Bronchial epithelial cell (primary cell): Measurements from ENCODE around the gene OPCML. TPM values are rescaled to one million over a fixed set of nuclear protein-coding genes. Genes with fewer than 3 reads are reported as not detected.

Source experiments
- DNase-seq: peaks from one replicate; pipeline ENCODE4 v3.0.0-alpha.2; 2010; ENCODE audit warnings: low read depth
- FAIRE-seq: peaks from 2 replicates; lab custom pipeline; 2011; peaks lifted over from hg19 to GRCh38; lab: Jason Lieb, UNC
- H3K27me3 ChIP-seq: 2 replicates; pipeline ENCODE4 v1.5.1; 2011; ENCODE audit warnings: low read length; ENCODE audit not compliant: control insufficient read depth, insufficient read depth
- H3K36me3 ChIP-seq: 2 replicates; pipeline ENCODE4 v1.5.1; 2011; ENCODE audit warnings: low read length; ENCODE audit not compliant: control insufficient read depth, insufficient read depth
- H3K4me3 ChIP-seq: 2 replicates; pipeline ENCODE4 v1.5.1; 2011; ENCODE audit warnings: mild to moderate bottlenecking, low read depth, low read length, control low read depth
- total RNA-seq: library from RNA; depleted of rRNA; stranded (reverse); fragments of >200 nt; gene quantifications from 2 replicates; pipeline ENCODE4 v1.2.1, GENCODE V29; 2014
- TF ChIP-seq, protein P1 (sequence below): IDR thresholded peaks from 2 replicates; pipeline ENCODE4 v1.5.1; 2011; ENCODE audit warnings: mild to moderate bottlenecking, moderate library complexity, low read length, control low read depth, inconsistent platforms; ENCODE audit not compliant: insufficient read depth, severe bottlenecking

The OPCML gene
- total RNA-seq, 1 donor from 2014 or later = not detected

DNA sequence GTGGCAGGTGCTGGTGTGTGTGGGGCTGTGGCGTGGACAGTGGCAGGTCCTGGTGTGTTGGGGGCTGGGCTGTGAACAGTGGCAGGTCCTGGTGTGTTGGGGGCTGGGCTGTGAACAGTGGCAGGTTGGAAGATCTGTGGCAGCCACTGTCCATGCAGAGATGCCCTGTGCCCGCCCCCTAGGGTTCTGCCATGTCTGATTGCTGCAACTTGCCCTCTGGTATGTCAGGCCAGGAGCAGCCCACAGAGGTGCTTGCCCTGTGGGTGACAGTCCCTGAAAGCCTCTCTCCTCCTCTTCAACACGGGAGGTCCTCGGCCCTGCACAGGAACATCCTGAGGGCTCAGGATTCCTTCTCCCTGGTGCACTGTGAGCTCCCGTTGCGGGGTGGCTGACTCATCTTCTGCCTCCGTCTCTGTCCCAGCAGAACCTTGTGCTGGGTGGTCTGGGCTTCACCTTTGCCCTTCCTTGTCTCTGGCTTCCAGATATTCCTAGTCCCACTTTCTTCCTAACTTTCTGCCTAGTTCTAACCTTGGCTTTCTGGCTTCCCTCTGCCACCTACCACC, 13.5 kb downstream of the OPCML start:
- Histone ChIP-seq H3K27me3 (no peaks in the 10 kb centered on the region), H3K36me3 (no peaks in the 10 kb centered on the region), H3K4me3 (no peak overlapping the region)
- TF ChIP-seq, protein P1, sequence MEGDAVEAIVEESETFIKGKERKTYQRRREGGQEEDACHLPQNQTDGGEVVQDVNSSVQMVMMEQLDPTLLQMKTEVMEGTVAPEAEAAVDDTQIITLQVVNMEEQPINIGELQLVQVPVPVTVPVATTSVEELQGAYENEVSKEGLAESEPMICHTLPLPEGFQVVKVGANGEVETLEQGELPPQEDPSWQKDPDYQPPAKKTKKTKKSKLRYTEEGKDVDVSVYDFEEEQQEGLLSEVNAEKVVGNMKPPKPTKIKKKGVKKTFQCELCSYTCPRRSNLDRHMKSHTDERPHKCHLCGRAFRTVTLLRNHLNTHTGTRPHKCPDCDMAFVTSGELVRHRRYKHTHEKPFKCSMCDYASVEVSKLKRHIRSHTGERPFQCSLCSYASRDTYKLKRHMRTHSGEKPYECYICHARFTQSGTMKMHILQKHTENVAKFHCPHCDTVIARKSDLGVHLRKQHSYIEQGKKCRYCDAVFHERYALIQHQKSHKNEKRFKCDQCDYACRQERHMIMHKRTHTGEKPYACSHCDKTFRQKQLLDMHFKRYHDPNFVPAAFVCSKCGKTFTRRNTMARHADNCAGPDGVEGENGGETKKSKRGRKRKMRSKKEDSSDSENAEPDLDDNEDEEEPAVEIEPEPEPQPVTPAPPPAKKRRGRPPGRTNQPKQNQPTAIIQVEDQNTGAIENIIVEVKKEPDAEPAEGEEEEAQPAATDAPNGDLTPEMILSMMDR = no peak
- DNase-seq = no peak
- no peak for FAIRE-seq

DNA sequence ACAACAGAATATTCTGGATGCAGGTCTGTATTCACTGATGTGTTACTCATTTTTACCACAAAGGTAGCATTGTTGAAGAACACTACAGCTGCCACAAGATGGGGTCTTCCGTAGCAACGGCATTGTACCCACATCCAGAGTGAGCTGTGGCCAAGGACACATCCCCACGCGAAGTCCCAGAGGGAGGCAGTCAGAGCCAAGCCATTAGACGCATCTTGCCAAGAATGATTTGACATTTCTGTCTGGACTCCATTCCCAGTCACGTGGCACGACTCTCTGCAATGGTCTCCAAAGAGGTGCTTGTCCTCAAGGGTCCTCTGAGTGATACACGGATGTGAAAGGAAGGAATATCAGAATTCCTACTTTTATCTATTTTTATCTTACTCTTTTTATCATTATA, 15.5 kb downstream of the OPCML start:
- FAIRE-seq (no peak), DNase-seq (no peak)
- TF ChIP-seq, protein P1 = no peak
- H3K36me3 ChIP-seq = no peaks in the 10 kb centered on the region
- no peak overlapping the region for H3K4me3 ChIP-seq
- no peaks in the 10 kb centered on the region for H3K27me3 ChIP-seq

GRCh38 chr11:133515107-133515506, 17.2 kb downstream of the OPCML start:
- TF ChIP-seq, protein P1 = no peak
- Histone ChIP-seq H3K27me3 (no peaks in the 10 kb centered on the region), H3K36me3 (no peaks in the 10 kb centered on the region), H3K4me3 (no peak overlapping the region)
- no peak for DNase-seq
- no peak for FAIRE-seq

DNA sequence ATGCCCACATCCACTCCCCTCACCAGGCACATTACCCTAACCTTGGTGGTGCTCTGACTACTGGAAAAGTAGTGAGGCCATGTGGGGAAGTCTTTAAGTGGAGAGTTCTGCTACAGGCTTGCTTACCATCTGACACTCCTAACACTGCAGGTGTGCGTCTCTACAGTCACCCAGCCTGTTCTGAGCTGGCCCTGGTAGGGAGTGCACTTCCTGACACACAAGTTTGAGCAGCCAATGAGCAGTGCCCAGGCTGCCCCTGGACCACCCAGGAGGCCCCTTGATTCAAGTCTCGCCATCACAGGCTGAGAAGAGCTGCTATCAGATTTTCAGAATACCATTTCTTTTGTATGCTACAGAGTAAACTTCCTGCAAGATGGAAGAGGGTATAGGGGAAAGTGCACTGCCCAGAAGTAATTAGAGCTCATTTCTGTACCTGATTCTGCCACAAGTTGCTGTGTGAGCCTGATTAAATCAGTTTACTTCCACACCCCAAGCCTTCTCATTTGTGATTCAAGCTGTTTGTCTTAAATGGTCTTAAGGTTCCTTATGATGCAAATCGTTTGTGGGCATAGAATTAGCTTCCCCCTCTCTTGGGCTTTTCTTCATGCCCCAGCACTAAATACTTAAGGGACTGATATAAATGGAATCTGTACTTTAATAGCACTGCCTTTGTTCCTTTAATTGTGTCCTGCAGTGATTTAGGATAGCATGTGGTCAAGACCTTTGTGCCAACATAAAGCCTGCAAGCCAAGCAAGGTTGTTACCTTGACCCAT, 22.2 kb downstream of the OPCML start:
- Histone ChIP-seq H3K36me3 (no peaks in the 10 kb centered on the region), H3K27me3 (no peaks in the 10 kb centered on the region), H3K4me3 (no peak overlapping the region)
- FAIRE-seq (no peak), DNase-seq (no peak)
- TF ChIP-seq, protein P1 = no peak

- no peak overlapping the region for H3K4me3 ChIP-seq
- no peak for FAIRE-seq
- TF ChIP-seq, protein P1 = no peak
- no peaks in the 10 kb centered on the region for H3K27me3 ChIP-seq
- H3K36me3 ChIP-seq = no peaks in the 10 kb centered on the region
- no peak for DNase-seq
These were observed 23.8 kb downstream of the OPCML start for GRCh38 chr11:133508468-133508867.

DNA sequence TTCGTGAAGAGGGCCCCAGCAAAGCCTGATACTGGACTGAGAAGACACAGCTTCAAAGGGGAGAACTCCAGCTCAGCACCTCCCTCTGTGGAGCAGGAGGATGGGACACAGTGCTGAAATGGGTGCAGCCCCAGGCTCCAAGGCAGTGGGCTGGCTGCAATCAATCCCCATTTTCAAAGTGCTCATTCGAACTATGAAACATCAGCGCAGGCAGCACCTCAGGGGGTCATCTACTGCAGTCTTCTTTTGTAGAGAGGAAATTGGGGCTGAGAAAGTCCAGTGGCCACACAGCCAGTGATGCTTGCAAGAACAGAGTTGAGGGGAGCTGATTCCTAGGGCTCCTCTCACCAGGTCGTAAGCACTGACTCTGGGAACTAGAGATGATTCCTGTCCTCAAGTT, 25.1 kb downstream of the OPCML start:
- DNase-seq = no peak
- no peak for FAIRE-seq

More for the DNA sequence above, 25.1 kb downstream of the OPCML start:
- H3K27me3 ChIP-seq = no peaks in the 10 kb centered on the region
- TF ChIP-seq, protein P1 = no peak
- H3K36me3 ChIP-seq = no peaks in the 10 kb centered on the region
- no peak overlapping the region for H3K4me3 ChIP-seq
